Upper lobe of left lung (tissue), 4 donors: ENCODE results near the gene ARID5B.

Experiments
- CTCF ChIP-seq, 6 experiments: fragments of 450-650 bp in 4 of 6; fragments of 200-600 bp in 2 of 6; sonication (generic) in 2 of 6; IDR thresholded peaks; one replicate each; pipeline ENCODE4 v1.5.1; 2016 to 2019; ENCODE audit warnings: antibody characterized with exemption in 6 of 6
- POLR2A ChIP-seq, 4 donors: fragments of 450-650 bp; IDR thresholded peaks; one replicate each; pipeline ENCODE4 v1.5.1; 2016 to 2017; ENCODE audit warnings: antibody characterized with exemption in 4 of 4, mild to moderate bottlenecking in 2 of 4
- POLR2AphosphoS5 ChIP-seq, 2 donors: sonication (generic); formaldehyde crosslinking; IDR thresholded peaks; one replicate each; pipeline ENCODE4 v1.5.1; 2017; ENCODE audit warnings: antibody characterized with exemption in 2 of 2

GRCh38 chr10:61897671-61898434 is 3.6 kb upstream of the ARID5B start:
- no peak for TF ChIP-seq POLR2A (IDR thresholded peaks at IDR 0.05)
- TF ChIP-seq CTCF (IDR thresholded peaks at IDR 0.05), result peak; percentile 14 to 52 (median 28)
- TF ChIP-seq POLR2AphosphoS5 (IDR thresholded peaks at IDR 0.05), result no peak
